HG03139 (cell line): ENCODE results near the gene FAM171A1.

Experiments
- ATAC-seq: cut with Tn5 transposase; IDR thresholded peaks from one replicate; pipeline ENCODE4 v1.9.1; 2021; ENCODE audit not compliant: unreplicated experiment

Gene FAM171A1

DNA sequence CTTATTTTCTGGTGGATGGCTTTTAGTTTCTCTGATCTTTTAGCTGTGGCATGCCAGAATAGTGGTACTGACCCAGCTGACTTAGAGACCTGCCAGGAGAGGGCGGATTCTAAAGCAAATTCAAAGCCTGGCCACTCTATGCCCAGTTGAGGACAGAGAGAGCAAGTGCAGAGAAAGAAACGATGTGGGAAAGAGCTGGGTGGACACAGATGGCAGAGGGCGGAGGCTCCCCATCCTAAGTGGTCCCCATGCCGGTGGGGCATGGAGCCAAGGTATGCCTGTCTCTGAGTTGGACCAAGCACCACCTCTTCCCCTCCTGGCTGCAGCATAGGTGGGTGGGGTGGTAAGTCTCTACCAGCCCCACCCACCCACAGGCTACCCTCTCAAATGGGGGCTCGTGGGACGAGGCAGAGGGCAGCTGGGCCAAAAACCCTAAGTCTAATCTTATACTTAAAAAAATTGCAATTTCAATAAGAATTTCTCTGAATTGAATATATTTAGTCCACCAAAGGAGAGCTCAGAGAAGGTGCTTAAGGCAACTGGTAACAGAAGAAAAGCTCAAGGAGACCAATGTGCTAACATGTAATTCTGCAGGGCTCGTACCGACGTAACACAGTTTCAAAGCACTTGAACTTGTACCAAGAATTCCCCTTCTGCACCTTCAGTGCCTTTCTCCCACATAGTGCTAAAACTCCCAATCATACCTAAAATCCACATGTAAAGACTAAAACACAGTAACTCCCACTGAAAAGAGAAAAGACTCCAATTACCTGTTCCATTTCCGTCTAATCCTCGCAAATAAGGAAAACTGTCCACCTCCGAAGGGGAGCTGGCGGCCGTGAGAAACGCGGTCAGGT lies 116.9 kb downstream of the FAM171A1 start:
- ATAC-seq, result no peak

DNA sequence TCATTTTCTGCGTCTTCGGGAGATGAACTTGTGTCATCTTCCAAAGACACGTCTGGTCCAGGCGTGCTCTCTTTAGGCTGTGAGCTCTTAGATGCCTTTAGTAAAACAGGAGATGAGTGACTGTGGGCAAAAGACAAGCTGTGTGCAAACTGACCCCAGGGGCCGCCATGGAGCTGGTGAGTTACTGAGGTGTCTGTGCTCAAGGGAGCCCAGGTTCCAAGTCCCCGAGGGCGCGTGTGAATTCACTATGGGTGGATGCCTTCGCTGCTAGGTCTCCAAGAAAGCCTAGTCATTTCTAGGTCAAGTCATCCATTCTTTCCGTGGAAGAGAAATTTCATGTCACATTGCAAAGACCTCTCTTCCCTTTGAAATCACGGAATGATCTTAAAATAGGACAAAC lies 118.7 kb downstream of the FAM171A1 start:
- no peak for ATAC-seq

DNA sequence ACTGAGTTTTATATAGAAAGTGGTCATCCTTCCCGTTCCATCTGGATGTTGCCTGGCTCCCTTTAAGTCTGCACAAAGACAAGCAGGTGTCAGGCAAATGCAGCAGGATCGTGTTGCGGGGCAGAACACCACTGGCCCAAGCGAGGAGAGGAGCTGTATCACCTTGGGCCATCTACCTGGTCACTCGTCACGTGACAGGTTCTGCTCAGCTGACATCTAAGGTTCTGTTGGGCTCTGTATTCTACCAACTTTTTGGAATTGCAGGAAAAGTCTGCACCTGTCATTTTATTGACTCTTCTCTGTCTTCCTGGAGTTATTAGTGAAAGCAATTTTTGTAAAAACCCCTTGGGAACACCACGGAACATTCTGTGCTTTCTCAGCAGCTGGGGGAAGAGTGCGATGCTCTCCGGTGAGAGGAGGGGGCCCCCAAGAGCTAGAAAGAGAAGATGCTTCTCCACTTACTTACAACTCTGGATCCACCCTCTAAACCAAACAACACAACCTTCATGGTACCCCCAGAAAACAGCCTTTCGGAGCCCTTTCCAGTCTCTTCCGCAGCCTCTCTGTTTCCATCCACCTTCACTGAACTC lies 119.2 kb downstream of the FAM171A1 start:
- ATAC-seq, result no peak

GRCh38 chr10:15245530-15245929 lies 125.6 kb downstream of the FAM171A1 start:
- no peak for ATAC-seq

- ATAC-seq, result no peak
Measured at GRCh38 chr10:15244635-15245197, 126.4 kb downstream of the FAM171A1 start.

- ATAC-seq, result no peak
Measured at GRCh38 chr10:15242261-15242840, 128.7 kb downstream of the FAM171A1 start.

- no peak for ATAC-seq
Measured at GRCh38 chr10:15241306-15241705, 129.8 kb downstream of the FAM171A1 start.

GRCh38 chr10:15238555-15239335 lies 132.3 kb downstream of the FAM171A1 start:
- no peak for ATAC-seq

DNA sequence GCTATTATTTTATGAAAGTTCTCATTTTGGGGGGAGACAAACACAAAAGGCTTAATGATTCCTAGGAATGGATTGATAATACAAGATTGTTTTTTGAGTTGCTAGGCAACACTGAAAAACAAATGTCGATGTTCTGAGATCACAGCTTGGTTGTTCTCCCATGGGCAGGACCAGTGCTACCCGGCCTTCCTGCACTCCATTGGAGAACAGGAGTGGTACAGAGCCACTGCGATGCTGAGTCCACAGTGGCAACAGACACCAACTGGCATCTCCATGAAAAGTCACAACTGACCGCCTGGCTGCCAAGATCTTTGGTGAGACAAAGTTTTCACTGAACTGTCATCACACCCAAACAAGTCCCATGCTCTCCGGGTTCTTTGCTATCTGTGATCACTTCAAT lies 133.7 kb downstream of the FAM171A1 start:
- no peak for ATAC-seq

GRCh38 chr10:15236340-15236739 lies 134.7 kb downstream of the FAM171A1 start:
- no peak for ATAC-seq

DNA sequence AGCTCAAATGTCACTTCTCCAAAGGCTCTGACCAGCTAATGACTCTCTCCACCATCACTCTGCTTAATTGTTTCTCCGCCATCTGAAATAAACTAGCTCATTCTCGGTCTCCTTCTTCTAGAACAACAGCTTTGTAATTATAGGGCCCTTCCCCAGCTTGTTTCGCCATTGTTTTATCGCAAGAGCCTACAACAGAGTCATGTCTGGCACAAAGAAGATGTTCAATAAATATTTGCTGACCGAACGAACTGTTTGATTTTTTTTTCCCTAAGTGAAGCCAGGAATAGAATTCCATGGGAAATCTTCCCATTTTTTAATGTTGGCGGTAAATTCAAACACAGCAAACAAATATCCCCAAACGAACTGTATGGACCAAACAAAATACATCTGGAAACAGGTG lies 138.8 kb downstream of the FAM171A1 start:
- ATAC-seq, result no peak

DNA sequence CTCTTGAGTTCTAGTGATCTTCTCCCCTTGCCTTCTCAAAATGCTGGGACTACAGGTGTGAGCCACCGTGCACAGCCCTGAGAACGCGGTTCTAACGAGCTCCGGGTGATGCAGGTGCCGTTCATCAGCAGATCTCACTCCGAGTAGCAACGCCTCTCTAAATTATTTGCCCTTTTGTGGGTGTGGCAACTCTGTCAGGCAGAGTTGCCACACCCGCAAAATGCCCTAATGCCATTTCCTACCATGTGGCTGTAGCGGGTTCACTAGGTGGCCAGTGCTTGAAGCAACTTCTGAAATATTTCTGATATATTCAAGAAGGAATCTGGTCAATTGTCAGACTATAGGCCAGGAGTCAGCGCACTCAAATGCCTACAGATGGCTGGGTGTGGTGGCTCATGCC lies 139.7 kb downstream of the FAM171A1 start:
- ATAC-seq, result no peak

DNA sequence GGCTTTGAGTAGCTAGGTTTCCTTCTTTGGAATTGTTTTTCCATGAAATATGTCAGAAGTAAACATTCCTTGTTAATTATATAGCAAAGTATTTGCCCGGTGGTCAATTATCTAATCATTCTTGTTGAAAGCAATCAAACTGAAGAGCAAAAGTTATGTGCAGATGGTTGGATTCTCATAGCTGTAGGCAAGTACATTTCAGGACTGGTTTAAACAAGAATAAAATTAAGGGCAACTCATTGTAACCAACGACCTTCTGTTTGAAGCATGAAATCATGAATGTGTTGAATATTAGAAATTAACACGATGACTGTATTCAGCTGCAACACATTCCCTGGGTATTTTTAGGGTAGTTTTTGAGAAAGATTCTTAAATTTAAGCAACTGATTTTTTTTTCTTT lies 140.8 kb downstream of the FAM171A1 start:
- no peak for ATAC-seq

- ATAC-seq, result no peak
Measured at GRCh38 chr10:15229268-15229667, 141.8 kb downstream of the FAM171A1 start.

- no peak for ATAC-seq
Measured at GRCh38 chr10:15228426-15228825, 142.7 kb downstream of the FAM171A1 start.

GRCh38 chr10:15227611-15228372 lies 143.3 kb downstream of the FAM171A1 start:
- no peak for ATAC-seq

GRCh38 chr10:15225511-15225910 lies 145.6 kb downstream of the FAM171A1 start:
- ATAC-seq, result no peak

- no peak for ATAC-seq
Measured at GRCh38 chr10:15224948-15225347, 146.1 kb downstream of the FAM171A1 start.

DNA sequence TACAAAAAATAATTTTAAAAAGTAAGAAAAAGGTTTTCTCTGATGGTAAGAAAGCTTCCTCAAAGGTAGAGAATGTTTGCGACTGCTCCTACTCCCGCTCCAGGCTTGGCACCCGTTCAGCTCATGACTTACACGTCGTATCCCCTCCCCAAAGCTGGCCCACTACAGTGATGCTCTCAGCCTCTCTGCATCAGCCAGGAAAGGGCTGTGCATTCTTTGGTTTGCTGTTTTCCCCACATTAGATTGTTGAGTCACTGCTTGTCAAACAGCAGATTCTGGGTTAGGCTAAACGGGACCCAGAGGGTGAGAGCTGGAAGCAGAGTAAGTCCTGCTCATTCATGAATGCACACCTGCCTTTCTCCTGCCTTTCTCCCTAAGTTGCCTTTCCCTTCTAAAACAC lies 147.9 kb downstream of the FAM171A1 start:
- no peak for ATAC-seq

GRCh38 chr10:15222511-15222910 lies 148.6 kb downstream of the FAM171A1 start:
- ATAC-seq, result no peak
